ENCODE measurements around the gene KLHL8.

DNA sequence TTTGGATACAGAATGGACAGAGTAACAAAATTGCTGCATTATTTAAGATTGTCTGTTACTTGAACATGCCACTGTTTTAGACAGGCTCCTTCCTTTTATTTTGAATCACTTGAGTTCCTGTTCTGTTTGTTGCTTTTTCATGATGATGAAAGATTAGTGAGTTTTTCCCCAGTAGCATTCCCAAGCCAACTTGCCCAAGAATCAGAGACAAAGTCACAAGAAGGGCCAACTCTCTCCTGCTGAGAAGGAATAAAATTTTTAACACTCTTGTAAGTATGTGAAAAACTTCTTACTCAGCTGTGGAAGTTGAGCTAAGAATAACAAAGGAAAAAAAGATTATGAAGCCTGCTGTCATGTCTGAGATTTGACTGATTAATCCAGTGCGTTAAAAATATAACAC lies 104.2 kb downstream of the KLHL8 start:
- TF ChIP-seq, protein P1, sequence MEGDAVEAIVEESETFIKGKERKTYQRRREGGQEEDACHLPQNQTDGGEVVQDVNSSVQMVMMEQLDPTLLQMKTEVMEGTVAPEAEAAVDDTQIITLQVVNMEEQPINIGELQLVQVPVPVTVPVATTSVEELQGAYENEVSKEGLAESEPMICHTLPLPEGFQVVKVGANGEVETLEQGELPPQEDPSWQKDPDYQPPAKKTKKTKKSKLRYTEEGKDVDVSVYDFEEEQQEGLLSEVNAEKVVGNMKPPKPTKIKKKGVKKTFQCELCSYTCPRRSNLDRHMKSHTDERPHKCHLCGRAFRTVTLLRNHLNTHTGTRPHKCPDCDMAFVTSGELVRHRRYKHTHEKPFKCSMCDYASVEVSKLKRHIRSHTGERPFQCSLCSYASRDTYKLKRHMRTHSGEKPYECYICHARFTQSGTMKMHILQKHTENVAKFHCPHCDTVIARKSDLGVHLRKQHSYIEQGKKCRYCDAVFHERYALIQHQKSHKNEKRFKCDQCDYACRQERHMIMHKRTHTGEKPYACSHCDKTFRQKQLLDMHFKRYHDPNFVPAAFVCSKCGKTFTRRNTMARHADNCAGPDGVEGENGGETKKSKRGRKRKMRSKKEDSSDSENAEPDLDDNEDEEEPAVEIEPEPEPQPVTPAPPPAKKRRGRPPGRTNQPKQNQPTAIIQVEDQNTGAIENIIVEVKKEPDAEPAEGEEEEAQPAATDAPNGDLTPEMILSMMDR (IDR thresholded peaks at IDR 0.05) = no peak
- TF ChIP-seq POLR2AphosphoS5 (IDR thresholded peaks at IDR 0.05) = no peak
- TF ChIP-seq POLR2A (IDR thresholded peaks at IDR 0.05) = no peak

Data from prostate gland (tissue), 2 donors.